ENCODE results near the gene MAPK8IP3. TPM values are rescaled to one million over a fixed set of nuclear protein-coding genes. Genes with fewer than 3 reads are reported as not detected.

Gene MAPK8IP3
- total RNA-seq, 2 experiments from 2014 or later = 146 to 157 TPM

DNA sequence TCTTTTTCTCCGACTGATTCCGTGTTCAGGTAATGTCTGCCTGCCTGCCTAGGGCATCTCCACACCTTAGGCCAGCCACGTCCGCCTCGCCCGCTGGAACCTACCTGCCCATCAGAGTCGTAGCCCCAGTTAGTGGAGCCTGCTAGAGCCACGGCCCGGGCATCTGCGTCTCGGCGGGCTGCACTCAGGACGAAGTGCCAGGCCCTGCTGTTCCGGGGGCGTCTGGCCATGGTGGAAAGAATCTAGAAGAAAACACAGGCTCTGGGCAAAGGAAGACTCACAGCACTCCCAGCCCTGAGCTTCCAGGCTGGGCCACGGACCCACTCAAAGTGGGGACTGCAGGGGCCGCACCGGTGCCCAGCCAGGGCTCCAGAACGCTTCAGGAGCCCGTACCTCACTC is 75.3 kb downstream of the MAPK8IP3 start:
- H3K27ac Mint-ChIP-seq = peak overlapping the region; percentile 70

DNA sequence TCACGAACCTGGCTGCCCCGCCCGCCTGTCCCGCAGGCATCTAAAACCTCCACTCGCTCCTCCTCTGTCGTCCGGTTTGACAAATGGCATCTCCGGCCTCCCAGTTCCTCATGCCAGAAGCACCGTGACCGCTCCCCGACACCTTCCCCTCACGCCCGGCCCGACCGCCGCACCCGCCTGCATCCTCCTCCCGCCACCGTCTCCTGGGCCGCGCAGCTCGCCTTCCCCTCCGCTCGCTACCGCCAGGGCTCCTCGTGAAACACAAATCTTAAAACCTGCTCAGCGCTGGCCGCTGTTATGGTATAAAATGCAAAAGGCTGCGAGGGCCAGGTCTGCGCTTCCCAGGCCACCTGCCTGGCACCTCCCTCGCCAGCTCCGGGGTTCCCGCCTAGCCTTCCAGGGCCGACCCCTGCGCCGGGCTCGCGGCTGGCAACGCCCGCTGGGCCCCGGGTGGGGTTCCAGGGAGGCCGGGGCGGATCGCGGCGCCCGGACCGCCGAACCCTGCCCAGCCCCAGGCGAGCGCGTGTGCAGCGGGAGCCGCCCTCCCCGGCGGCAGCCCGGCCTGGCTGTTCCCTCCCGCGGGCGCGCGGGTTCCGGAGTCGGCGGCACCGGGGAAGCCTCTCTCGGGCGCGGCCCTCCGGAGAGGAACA is 75.9 kb downstream of the MAPK8IP3 start:
- H3K27ac Mint-ChIP-seq = peak overlapping the region; percentile 70
- POLR2A ChIA-PET = interaction anchor here (0.9 to 3.7 kb wide), 14 partner anchors 9 to 373 kb away, joined by 3 to 88 read pairs (median 7); partner anchors contain the start of genes EME2, FAHD1, HAGH and IFT140
- H3K9me3 Mint-ChIP-seq = no peaks in the 10 kb centered on the region
- peaks cover 17% of the 10 kb centered on the region for H3K4me1 Mint-ChIP-seq
- peaks cover 3% of the 10 kb centered on the region for H3K36me3 Mint-ChIP-seq
- H3K27me3 Mint-ChIP-seq = no peaks in the 10 kb centered on the region
- H3K4me3 Mint-ChIP-seq = peak overlapping the region; percentile 89
- DNase-seq (no peak), ATAC-seq (ENCODE audit: low read depth) (no peak)

More for the DNA sequence above, 75.3 kb downstream of the MAPK8IP3 start:
- ATAC-seq (ENCODE audit: low read depth) (no peak), DNase-seq (peak; percentile 30)
- Mint-ChIP-seq H3K9me3 (no peaks in the 10 kb centered on the region), H3K4me3 (peak overlapping the region; percentile 89), H3K36me3 (peaks cover 3% of the 10 kb centered on the region), H3K4me1 (peaks cover 17% of the 10 kb centered on the region), H3K27me3 (no peaks in the 10 kb centered on the region)
- POLR2A ChIA-PET = interaction anchor here (1.1 to 3.7 kb wide), 5 partner anchors 9 to 103 kb away, joined by 3 to 88 read pairs (median 9); partner anchors contain the start of genes EME2, FAHD1, HAGH and JPT2

DNA sequence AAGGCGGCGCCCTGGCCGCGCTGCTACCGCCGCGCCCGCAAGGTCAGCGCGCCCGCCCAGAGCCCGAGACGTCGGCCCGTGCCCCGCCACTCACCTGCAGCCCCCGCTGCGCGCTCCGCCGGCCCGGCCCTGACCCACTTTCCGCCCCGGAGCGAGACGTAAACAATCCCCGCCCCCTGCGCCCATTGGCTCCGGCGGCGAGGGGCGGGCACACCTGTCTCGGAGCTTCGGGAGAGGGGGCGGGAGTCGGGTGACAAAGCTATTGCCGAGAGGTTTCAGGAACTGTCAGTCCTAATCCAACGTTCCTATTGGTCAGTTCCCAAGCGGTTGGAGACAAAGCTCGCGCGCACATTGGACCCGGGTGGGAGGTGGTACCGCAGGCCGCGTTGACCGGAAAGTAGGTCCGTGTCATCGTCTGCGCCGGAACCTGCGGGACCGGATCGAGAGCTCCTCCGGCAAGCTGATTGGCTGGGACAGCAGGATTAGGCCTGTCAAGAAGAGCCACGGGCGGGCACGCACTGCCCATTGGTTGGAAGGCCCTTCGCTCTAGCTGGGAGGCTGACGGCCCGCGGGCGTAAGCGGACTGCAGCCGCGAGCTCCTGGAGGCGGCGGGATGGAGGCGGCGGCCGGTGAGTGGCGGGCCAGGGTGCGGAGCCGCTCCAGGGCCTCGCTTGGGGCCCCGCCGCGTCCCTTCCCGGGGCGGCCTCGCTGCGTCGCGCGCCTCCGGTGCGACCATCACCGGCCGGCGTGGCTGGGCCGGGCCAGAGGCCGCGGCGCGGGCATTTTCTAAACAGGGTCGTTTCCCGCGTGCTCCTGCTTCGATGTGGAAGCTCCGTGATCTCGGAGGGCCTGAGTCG is 76.6 kb downstream of the MAPK8IP3 start, which contains the start of the genes NUBP2 and SPSB3:
Gene NUBP2 (plus strand): TSS at position 553 of the 857 bp plus-strand sequence. CDS start 61 bp downstream, at position 614.
Gene SPSB3 (minus strand): TSS at position 164 of the 857 bp plus-strand sequence. CDS start 1,088 bp downstream, outside the sequence.
- H3K27me3 Mint-ChIP-seq = no peaks in the 10 kb centered on the region
- peaks cover 3% of the 10 kb centered on the region for H3K36me3 Mint-ChIP-seq
- peak; percentile 94 for DNase-seq
- peak; percentile 91 for ATAC-seq (ENCODE audit: low read depth)
- POLR2A ChIA-PET = interaction anchor here (0.6 to 3.7 kb wide), 18 partner anchors 9 to 1107 kb away, joined by 3 to 88 read pairs (median 6); partner anchors contain the start of genes EME2, FAHD1, HAGH and IFT140
- peak within 1 kb of the TSS; percentile 91 for H3K4me3 Mint-ChIP-seq
- peaks cover 17% of the 10 kb centered on the region for H3K4me1 Mint-ChIP-seq
- no peaks in the 10 kb centered on the region for H3K9me3 Mint-ChIP-seq
- H3K27ac Mint-ChIP-seq = peak within 1 kb of the TSS; percentile 85

DNA sequence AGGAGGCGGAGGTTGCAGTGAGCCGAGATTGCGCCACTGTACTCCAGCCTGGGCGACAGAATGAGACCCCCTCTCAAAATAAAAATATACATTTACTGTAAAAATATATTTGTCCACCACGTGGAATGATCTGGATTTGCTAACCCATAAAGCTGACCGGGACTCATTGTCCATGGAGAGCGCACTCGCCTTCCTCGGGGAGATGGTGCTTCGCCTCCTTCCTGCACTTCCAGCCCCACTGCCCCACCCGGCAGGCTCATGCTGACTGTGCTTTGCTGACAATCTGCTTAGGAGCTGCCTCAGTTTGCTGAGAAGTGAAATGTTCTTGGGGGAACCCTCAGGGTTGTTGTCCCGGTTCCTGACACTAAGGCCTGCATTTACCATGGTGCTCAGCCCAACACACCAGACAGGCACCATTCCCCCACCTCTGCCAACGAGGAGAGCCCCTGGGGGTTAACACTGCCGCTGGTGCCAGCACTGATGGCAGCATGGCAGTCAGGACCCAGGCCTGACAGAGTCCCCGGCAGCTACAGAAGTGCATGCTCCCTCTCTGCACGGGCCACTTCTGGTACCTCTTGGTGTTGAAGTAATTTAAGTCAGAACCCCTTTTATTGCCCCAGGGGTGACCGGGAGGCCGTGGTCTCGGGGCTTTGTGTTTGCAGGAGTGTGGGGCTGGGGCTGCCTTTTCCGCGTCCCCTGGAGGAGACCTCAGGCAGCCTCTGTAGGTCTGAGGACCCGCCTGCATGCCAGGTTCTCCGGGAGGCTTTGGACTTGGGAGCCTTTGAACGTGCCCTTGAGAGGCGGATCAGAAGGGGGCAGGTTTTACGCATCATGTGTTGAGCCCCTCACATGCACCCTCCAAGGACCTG is 79.2 kb downstream of the MAPK8IP3 start:
- Mint-ChIP-seq H3K4me3 (peak overlapping the region; percentile 45), H3K9me3 (no peaks in the 10 kb centered on the region), H3K36me3 (peaks cover 4% of the 10 kb centered on the region), H3K27ac (no peak overlapping the region), H3K4me1 (peaks cover 19% of the 10 kb centered on the region), H3K27me3 (no peaks in the 10 kb centered on the region)
- ATAC-seq (ENCODE audit: low read depth) (no peak), DNase-seq (no peak)
- POLR2A ChIA-PET = interaction anchor here (1.0 to 3.7 kb wide), 2 partner anchors 8 to 13 kb away, joined by 3 to 88 read pairs; partner anchors contain the start of genes EME2, IGFALS, MRPS34 and NME3

DNA sequence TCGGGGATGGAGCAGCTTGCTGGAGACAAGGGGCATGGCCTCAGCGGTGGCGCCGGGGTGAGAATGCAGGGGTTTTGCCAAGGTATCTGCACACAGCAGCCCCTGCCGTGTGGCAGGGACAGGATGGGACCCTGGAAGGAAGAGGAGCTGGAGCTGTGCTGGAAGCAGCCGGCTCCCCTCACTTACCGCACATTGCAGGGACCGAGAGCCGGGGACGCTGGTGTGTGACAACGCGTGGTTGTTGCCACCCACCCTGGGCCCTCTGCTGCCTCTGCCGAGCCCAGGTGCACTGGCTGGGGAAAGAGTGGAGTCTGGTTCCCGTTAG is 79.8 kb downstream of the MAPK8IP3 start:
- Mint-ChIP-seq H3K36me3 (peaks cover 4% of the 10 kb centered on the region), H3K27me3 (no peaks in the 10 kb centered on the region), H3K4me1 (peaks cover 18% of the 10 kb centered on the region), H3K9me3 (no peaks in the 10 kb centered on the region), H3K27ac (no peak overlapping the region), H3K4me3 (no peak overlapping the region)
- ATAC-seq (ENCODE audit: low read depth) (no peak), DNase-seq (no peak)
- POLR2A ChIA-PET = no interaction called here

DNA sequence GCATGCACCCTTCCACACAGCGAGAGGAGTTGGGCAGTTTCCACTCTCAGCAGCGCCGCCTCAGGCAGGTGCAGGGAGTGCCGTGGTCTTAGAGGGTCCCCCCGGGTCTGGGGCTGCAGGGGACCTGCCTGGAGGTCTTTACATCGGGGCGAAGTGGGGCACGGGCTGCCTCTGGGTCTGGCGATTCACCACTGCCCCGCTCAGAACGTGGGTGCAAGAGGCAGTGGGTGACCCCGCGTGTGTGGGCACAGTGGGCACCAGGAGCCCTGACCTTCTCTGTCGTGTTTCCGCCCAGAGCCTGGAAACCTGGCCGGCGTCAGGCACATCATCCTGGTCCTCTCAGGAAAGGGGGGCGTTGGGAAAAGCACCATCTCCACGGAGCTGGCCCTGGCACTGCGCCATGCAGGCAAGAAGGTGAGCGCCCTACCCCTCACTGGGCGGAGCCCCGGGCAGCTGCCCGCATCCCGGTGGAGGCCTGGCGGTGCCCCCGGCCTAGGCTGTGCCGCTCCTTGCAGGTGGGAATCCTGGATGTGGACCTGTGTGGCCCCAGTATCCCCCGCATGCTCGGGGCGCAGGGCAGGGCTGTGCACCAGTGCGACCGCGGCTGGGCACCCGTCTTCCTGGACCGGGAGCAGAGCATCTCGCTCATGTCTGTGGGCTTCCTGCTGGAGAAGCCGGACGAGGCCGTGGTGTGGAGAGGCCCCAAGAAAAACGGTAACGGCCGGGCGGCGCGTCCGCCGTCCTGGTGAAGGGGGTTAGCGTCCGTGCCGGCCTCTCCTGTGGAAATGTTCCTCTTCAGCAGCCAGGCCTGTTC is 80.5 kb downstream of the MAPK8IP3 start:
- POLR2A ChIA-PET = no interaction called here
- H3K4me3 Mint-ChIP-seq = no peak overlapping the region
- ATAC-seq (ENCODE audit: low read depth) = no peak
- peaks cover 4% of the 10 kb centered on the region for H3K36me3 Mint-ChIP-seq
- DNase-seq = peak; percentile 24
- H3K27me3 Mint-ChIP-seq = no peaks in the 10 kb centered on the region
- H3K9me3 Mint-ChIP-seq = no peaks in the 10 kb centered on the region
- H3K4me1 Mint-ChIP-seq = peaks cover 12% of the 10 kb centered on the region
- H3K27ac Mint-ChIP-seq = no peak overlapping the region

DNA sequence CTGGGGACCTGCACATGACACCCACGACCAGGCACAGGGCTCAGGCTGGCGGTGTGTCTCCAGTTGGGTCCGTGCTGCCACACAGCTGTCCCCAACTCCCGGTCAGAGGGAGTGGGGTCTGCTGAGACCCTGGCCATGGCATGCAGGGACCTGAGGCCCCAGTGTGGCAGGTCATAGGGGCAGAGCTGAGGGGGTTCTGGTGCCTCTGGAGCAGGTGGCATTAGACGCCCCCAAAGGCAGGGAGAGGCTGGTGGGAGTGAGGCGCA is 81.0 kb downstream of the MAPK8IP3 start:
- Mint-ChIP-seq H3K36me3 (peaks cover 1% of the 10 kb centered on the region), H3K27ac (no peak overlapping the region), H3K4me1 (peaks cover 8% of the 10 kb centered on the region), H3K27me3 (no peaks in the 10 kb centered on the region), H3K9me3 (no peaks in the 10 kb centered on the region), H3K4me3 (no peak overlapping the region)
- POLR2A ChIA-PET = no interaction called here
- no peak for DNase-seq
- ATAC-seq (ENCODE audit: low read depth) = no peak

DNA sequence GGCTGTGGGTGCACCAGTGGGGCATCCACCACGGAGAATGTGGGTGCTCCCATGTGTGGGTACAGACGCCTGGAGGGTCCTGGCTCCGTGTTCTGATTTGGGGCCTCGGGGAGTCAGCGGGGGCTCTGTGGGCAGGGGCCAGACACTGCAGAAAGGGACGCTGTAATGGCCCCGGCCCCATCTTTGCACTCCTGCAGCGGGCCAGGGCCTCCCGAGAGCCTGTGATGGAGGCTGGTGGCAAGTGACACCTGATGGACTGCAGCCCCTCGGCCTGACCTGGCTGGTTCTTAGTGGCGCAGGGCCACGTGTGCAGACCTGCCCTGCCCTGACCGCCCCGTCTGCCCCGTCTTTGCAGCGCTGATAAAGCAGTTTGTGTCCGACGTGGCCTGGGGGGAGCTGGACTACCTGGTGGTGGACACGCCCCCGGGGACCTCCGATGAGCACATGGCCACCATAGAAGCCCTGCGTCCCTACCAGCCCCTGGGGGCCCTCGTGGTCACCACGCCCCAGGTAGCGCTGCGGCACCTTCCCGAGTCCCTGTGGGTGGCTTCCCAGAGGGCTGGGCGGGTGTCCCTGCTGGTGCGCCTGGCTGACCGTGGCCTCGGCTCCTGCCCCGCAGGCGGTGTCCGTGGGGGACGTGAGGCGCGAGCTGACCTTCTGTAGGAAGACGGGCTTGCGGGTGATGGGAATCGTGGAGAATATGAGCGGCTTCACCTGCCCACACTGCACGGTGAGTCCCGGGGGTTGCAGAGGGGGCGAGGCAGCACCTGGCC is 81.5 kb downstream of the MAPK8IP3 start:
- Mint-ChIP-seq H3K36me3 (peaks cover 1% of the 10 kb centered on the region), H3K27ac (no peak overlapping the region), H3K27me3 (no peaks in the 10 kb centered on the region), H3K9me3 (no peaks in the 10 kb centered on the region), H3K4me3 (no peak overlapping the region), H3K4me1 (peaks cover 8% of the 10 kb centered on the region)
- DNase-seq = peak; percentile 29
- ATAC-seq (ENCODE audit: low read depth) = no peak
- POLR2A ChIA-PET = no interaction called here

DNA sequence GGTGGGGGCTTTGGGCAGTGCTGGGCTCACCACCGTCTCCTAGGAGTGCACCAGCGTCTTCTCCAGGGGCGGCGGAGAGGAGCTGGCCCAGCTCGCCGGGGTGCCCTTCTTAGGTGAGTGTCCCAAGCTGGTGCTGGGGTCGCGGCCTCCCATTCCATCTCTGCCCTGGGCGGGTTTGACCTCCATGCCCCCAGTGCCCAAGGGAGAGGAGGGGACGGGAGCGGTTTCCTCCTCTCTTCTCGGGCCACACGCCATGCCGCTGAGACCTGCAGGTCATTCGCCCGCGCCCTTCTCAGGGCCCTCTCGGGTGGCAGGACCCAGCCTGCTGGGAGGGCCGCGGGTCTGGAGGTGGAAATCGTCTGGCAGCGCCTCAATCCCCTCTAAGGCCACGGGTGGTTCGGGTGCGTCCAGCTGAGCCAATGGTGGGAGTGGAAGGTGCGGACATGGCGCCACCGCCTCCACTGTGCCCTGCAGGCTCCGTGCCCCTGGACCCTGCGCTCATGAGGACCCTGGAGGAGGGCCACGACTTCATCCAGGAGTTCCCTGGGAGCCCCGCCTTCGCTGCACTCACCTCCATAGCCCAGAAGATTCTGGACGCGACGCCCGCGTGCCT is 82.2 kb downstream of the MAPK8IP3 start:
- Mint-ChIP-seq H3K36me3 (peaks cover 1% of the 10 kb centered on the region), H3K27me3 (no peaks in the 10 kb centered on the region), H3K27ac (no peak overlapping the region), H3K9me3 (no peaks in the 10 kb centered on the region), H3K4me3 (no peak overlapping the region), H3K4me1 (peaks cover 8% of the 10 kb centered on the region)
- DNase-seq (no peak), ATAC-seq (ENCODE audit: low read depth) (no peak)
- POLR2A ChIA-PET = no interaction called here

DNA sequence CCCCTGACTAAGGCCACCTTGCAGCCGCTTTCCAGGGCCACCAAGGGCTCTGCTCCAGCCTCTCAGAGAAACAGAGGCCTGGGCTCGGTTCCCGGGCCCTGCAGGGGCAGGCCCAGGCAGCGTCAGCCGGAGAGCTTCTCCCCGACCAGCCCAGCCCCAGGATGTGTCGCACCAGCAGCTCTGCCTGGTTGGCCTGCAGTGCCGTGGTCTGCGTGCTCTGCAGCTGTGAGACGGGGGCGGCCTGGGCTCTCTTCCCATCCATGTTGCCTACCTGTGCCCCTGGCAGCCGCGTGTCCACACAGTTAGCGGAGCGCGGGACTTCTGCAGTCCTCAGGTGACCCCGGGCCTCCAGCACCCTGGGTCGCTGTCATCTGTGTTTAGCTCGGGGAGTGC is 82.7 kb downstream of the MAPK8IP3 start:
- ATAC-seq (ENCODE audit: low read depth) (no peak), DNase-seq (peak; percentile 26)
- Mint-ChIP-seq H3K27me3 (no peaks in the 10 kb centered on the region), H3K27ac (no peak overlapping the region), H3K4me1 (peaks cover 5% of the 10 kb centered on the region), H3K4me3 (no peak overlapping the region), H3K36me3 (peaks cover 1% of the 10 kb centered on the region), H3K9me3 (no peaks in the 10 kb centered on the region)
- POLR2A ChIA-PET = no interaction called here

DNA sequence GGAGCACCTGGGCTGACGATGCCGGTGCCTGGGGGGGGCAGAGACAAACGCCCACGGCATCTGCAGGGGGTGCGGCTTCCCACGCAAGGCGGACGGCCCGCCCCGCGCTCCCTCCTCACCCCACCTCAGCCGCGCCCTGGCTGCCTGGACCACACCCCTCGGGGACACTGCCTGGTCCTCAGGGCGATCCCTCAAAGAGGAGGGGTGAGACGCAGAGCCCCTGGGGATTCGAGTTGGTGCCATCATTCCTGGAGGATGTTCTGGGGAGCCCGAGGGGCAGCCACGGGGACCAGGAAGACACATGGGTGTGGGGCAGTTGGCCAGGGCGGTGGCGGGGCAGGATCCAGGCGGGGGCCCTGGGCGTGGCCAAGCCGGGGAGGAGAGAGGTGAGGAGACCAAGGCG is 83.6 kb downstream of the MAPK8IP3 start:
- no peak overlapping the region for H3K4me3 Mint-ChIP-seq
- POLR2A ChIA-PET = no interaction called here
- no peaks in the 10 kb centered on the region for H3K27me3 Mint-ChIP-seq
- ATAC-seq (ENCODE audit: low read depth) (no peak), DNase-seq (no peak)
- peaks cover 1% of the 10 kb centered on the region for H3K36me3 Mint-ChIP-seq
- no peak overlapping the region for H3K27ac Mint-ChIP-seq
- H3K4me1 Mint-ChIP-seq = peaks cover 4% of the 10 kb centered on the region
- no peaks in the 10 kb centered on the region for H3K9me3 Mint-ChIP-seq

DNA sequence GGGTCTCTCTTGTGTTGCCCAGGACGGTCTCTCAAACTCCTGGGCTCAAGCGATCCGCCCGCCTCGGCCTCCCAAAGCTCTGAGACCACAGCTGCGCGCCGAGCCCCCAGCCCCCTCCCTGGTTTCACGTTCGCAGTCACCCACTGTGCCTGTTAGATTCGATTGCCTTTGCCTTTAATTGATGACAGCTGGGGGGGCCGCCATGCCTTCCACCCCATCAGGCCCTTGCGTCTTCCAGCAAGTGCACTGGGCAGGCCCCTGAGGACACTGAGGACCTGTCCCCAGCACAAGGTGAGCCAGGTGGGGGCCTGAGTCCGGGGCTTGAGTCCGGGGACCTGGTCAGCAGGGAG is 84.2 kb downstream of the MAPK8IP3 start:
- H3K36me3 Mint-ChIP-seq = peaks cover 1% of the 10 kb centered on the region
- H3K4me1 Mint-ChIP-seq = peaks cover 1% of the 10 kb centered on the region
- no peak overlapping the region for H3K27ac Mint-ChIP-seq
- POLR2A ChIA-PET = no interaction called here
- no peak overlapping the region for H3K4me3 Mint-ChIP-seq
- ATAC-seq (ENCODE audit: low read depth) = no peak
- H3K27me3 Mint-ChIP-seq = no peaks in the 10 kb centered on the region
- no peak for DNase-seq
- no peaks in the 10 kb centered on the region for H3K9me3 Mint-ChIP-seq
